ENCODE data around the gene HHATL.
A peak's percentile ranks its signal among the peaks of the same experiment; 100 is the strongest.
"Not testable (repeated sequence)": the region's sequence is repeated elsewhere in the genome, so short reads cannot be mapped to it uniquely, and the experiment has no call there.

The HHATL gene

GRCh38 chr3:42733501-42734262 is 31.1 kb upstream of the HHATL start:
- DNase-seq = peak; percentile 88

DNA sequence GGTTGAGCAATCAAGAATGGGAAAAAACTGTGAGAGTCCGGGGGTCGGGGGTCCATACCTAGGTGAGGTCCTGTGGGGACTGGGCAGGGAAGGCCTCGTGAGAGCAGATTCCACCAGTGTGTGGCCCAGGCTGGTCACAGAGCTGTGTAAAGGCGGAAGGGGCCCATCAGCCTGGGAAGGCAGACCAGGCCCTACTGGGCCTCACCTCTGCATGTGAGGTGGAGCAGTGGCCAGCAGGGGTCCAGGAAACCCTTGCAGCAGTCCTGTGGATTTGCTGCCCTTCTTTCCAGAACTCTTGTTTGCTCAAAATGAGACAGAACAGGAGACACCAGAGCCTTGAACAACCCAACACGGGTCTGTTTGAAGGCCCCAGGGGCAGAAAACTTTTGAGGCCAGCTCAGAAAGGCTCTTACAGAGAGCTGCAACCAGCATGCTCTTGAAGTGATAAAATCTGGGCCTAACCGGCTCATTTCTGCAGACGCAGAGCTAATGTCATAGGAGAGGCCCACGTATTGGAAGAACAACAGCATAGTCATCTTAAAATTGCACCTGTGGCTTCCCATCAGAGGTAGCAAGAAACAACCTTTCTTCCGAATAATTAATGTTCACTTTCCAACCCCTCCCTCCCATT is 30.3 kb upstream of the HHATL start:
- DNase-seq = no peak

GRCh38 chr3:42732196-42732828 is 29.7 kb upstream of the HHATL start:
- no peak for DNase-seq

- no peak for DNase-seq
Observed at GRCh38 chr3:42731476-42732195, 29.0 kb upstream of the HHATL start.

DNA sequence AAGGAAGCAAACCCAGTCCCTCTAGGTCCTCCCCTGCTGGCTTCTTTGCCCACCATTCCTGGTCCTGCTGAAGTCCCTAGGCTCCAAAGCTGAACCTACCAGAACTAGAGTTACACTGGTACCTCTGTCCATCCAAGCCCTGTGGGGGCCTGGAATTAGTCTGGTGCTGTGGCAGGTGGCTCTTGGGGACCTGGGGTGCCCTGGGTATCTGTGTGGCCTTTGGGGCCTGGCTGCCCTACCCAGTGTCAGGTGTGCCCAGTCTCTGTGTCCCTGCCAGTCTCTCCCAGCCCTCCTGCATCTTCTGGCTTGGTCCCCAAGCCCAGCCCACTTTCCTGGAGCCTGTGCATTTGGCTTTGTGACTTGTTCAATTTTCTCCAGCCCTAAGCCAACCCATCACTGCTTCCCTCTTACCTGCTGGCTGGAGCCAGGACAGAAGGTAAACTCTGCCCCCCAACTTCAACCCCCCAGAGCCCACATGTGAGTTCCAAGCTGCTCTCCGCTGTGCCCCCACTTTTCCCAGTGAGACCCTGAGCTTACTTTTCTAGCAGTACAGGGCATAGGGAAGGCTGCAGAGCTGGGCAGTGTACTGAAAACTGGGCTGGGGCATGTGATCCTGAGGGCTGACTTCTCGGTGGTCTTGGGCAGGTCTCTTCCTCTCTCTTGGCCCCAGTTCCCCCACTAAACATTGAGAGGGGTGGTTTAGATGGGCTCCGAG is 28.3 kb upstream of the HHATL start:
- no peak for DNase-seq

DNA sequence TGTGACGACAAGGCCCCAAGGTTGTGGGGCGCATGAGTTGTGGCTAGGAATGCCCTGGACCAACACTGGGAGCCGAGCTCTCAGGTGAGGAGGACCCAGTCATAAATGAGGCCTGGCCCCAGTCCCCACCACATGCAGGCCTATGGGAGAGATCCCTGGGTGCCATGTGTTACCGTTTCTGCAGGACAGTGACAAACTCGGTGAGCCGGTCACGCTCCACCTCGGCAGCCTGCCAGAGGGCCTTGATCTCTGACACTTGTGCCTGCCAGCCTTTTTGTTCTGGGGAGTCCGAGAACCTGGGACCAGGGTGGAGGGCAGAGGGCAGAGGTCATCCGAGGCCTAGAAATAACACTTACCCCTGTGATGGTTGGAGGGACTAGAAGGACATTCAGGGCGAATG is 27.7 kb upstream of the HHATL start:
- no peak for DNase-seq

- no peak for DNase-seq
Observed at GRCh38 chr3:42729404-42730145, 27.0 kb upstream of the HHATL start.

GRCh38 chr3:42728668-42729364 is 26.2 kb upstream of the HHATL start:
- DNase-seq = no peak

DNA sequence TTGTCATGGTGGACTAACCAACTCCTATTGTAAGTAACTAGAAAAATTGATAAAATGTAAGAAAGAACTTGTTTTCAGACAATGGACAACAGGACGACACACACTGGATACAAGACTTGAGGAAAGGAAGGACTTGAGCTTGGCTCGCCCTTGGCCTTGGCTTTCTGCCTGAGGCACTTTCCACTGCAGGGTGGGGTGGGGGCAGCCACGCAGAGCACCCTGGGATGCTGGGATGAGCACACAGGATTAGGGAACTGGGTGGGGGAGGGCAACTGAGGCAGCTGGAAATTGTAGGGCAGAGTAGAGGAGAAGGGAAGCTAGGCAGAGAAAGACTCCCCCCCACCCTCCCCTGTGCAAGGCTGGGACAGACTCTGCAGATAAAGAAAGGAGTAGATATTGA is 25.5 kb upstream of the HHATL start:
- no peak for DNase-seq

GRCh38 chr3:42725454-42725853 is 22.9 kb upstream of the HHATL start:
- DNase-seq = no peak

DNA sequence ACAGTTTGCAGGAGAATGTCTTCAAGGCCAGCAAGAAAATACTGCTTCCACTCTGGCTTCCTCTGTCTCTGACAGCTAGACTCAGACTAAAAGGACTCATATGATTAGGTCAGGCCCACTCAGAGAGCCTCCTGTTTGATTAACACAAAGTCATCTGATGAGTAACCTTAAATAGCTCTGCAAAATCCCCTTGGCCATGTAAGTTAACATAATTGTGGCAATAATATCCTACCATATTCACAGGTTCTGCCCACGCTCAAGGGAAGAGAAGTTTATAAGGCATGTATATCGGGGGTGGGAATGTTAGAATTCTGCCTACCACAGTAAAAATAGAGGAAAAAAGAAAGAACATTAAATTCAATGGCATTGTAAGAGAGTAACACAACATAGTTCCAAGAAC is 20.6 kb upstream of the HHATL start:
- DNase-seq = no peak

DNA sequence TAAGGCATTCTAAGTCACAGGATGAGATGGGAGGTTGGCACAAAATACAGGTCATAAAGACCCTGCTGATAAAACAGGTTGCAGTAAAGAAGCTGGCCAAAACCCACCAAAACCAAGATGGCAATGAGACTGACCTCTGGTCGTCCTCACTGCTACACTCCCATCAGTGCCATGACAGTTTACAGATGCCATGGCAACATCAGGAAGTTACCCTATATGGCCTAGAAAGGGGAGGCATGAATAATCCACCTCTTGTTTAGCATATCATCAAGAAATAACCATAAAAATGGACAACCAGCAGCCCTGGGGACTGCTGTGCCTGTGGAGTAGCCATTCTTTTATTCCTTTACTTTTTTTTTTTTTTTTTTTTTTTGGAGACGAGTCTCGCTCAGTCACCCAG is 19.8 kb upstream of the HHATL start:
- not testable (repeated sequence) for DNase-seq

- DNase-seq = no peak
Observed at GRCh38 chr3:42721690-42722089, 19.1 kb upstream of the HHATL start.

- no peak for DNase-seq
Observed at GRCh38 chr3:42720126-42720525, 17.5 kb upstream of the HHATL start.

GRCh38 chr3:42719002-42719401 is 16.4 kb upstream of the HHATL start:
- no peak for DNase-seq

DNA sequence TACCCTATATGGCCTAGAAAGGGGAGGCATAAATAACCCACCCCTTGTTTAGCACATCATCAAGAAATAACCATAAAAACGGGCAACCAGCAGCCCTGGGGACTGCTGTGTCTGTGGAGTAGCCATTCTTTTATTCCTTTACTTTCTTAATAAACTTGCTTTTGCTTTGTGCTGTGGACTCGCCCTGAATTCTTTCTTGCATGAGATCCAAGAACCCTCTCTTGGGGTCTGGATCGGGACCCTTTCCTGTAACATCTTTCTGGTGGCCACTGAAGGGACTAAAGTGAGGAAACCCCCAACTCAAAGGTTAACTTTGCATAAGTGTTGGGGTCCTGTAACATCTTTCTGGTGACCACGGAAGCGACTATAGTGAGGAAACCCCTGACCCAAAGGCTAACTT is 15.7 kb upstream of the HHATL start:
- DNase-seq = no peak

- DNase-seq = no peak
Observed at GRCh38 chr3:42717306-42717705, 14.7 kb upstream of the HHATL start.

DNA sequence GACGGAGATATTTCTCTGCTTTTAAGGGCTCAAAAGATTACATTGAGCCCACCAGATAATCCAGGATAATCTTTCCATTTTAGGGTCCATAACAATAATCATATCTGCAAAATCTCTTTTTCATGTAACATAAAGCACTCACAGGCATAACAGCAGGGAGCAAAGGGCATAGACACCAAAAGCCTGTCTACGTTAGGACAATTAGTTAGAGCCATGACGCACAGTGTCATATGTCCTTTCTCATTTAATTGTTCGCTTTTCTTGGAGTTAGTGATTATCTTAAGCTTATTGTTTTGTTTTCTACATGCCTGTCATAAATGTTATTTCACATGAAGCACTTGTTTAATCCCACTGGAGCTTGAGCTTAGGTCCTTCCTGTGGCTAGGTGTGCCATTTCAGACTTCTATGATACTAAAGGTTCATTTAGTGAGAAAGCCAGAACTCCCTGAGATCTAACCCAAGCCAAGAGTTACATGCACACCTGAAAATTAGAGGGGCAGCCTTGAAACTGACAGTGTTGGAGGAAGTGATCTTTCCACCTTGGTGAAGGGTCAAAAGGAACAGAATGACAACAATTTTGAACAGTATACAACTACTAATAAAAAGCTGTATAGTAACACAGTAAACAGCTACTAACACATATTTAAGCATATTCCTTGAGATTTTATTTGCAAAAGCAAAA is 11.7 kb upstream of the HHATL start:
- no peak for DNase-seq

DNA sequence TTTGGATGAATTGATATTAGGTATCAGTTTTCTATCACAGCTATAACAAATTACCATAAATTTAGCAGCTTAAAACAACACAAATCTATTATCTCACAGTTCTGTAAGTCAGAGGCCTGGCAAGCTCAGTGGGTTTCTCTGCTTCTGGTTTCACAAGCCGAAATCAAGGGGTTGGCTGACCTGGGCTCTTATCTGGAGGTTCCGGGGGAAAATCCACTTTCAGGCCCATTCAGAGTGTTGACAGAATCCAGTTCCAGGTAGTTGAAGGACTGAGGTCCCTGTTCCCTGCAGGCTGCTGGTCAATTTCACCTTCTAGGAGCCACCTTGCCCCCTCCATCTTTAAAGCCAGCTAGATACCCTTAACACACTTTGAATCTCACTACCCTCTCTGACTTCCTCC is 11.1 kb upstream of the HHATL start:
- no peak for DNase-seq

- DNase-seq = no peak
Observed at GRCh38 chr3:42712688-42713372, 10.2 kb upstream of the HHATL start.

DNA sequence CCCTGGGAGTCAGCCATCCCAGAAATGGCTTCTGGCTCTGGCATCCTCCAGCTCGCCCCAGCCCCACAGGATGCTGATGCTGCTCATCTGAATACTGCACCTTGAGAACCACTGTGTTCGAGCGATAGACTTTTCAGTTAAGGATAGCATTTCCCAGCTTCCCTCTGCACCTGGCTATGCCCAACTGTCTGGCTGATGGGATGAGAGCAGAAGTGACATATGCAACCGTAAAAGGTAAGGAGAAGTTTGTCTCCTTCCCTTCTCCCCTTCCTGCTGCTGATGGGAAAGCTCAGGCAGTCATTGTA is 9.7 kb upstream of the HHATL start:
- no peak for DNase-seq

Measured in NCI-H2029 (cell line).